Panc1 (cell line): ENCODE results near the gene C12orf76. TPM values are rescaled to one million over a fixed set of nuclear protein-coding genes. Genes with fewer than 3 reads are reported as not detected.
A peak's percentile ranks its signal among the peaks of the same experiment; 100 is the strongest.
"Not testable (repeated sequence)": the region's sequence is repeated elsewhere in the genome, so short reads cannot be mapped to it uniquely, and the experiment has no call there.

Source experiments
- ATAC-seq: fragments of 200-7000 bp; cut with Tn5 transposase; 2 replicates; pipeline ENCODE4 v1.9.1; 2020; ENCODE audit warnings: mild to moderate bottlenecking, moderate library complexity
- BruUV-seq: library from RNA; stranded (reverse); fragments of 400-500 nt; replicated peaks from 2 replicates; lab custom pipeline; 2021; lab: Mats Ljungman, UMichigan
- CTCF ChIA-PET: fragments of 300-600 bp; sonication (Branson Sonifier 250); formaldehyde crosslinking; loops from one replicate; lab custom pipeline; 2022; ENCODE audit warnings: antibody characterized with exemption; lab: Charles Lee
- POLR2A ChIA-PET: fragments of 300-600 bp; sonication (Branson Sonifier 250); formaldehyde crosslinking; loops from one replicate; lab custom pipeline; 2022; ENCODE audit warnings: antibody characterized with exemption; lab: Charles Lee
- DNase-seq: peaks from one replicate; pipeline ENCODE4 v3.0.0-alpha.2; 2010; ENCODE audit warnings: low read depth, low spot score
- H3K27ac ChIP-seq: 2 replicates; pipeline ENCODE4 v1.5.1; 2011; ENCODE audit warnings: mild to moderate bottlenecking, low read length, inconsistent platforms
- H3K27me3 ChIP-seq: fragments of 200-500 bp; sonication (Bioruptor generic); 2 replicates; pipeline ENCODE4 v1.6.0; 2014; ENCODE audit warnings: low read length, inconsistent platforms; ENCODE audit not compliant: control insufficient read depth, insufficient read depth
- H3K36me3 ChIP-seq: fragments of 200-500 bp; sonication (Bioruptor generic); 2 replicates; pipeline ENCODE4 v1.5.1; 2014; ENCODE audit warnings: inconsistent platforms, mild to moderate bottlenecking, low read length, moderate library complexity; ENCODE audit not compliant: control insufficient read depth, insufficient read depth
- H3K4me1 ChIP-seq: 2 replicates; pipeline ENCODE4 v1.5.1; 2011; ENCODE audit warnings: inconsistent platforms, mild to moderate bottlenecking, low read length, moderate library complexity; ENCODE audit not compliant: control insufficient read depth, insufficient read depth
- H3K4me3 ChIP-seq, 2 experiments: 2 replicates each; pipeline ENCODE4 v1.5.1; 2011 to 2012; ENCODE audit warnings: low read depth in 2 of 2, low read length in 2 of 2, mild to moderate bottlenecking in 2 of 2, inconsistent platforms in 1 of 2, moderate library complexity in 1 of 2
- H3K9me3 ChIP-seq: fragments of 200-500 bp; sonication (Bioruptor generic); 2 replicates; pipeline ENCODE4 v1.5.1; 2014; ENCODE audit warnings: low read depth, mild to moderate bottlenecking, inconsistent platforms, low read length, moderate library complexity; ENCODE audit not compliant: control insufficient read depth, insufficient read depth
- CTCF ChIP-seq: fragments of 450-650 bp; IDR thresholded peaks from 2 replicates; pipeline ENCODE4 v1.5.1; 2017; ENCODE audit warnings: mild to moderate bottlenecking
- POLR2AphosphoS5 ChIP-seq: IDR thresholded peaks from 2 replicates; pipeline ENCODE4 v1.6.1; 2012; ENCODE audit warnings: mild to moderate bottlenecking, low read depth, low read length, moderate library complexity
- REST ChIP-seq, 2 experiments: IDR thresholded peaks; 2 replicates each; pipeline ENCODE4 v1.6.1; 2011 to 2012; ENCODE audit warnings: low read depth in 2 of 2, control low read depth in 1 of 2, low read length in 1 of 2, mild to moderate bottlenecking in 1 of 2, moderate library complexity in 1 of 2; ENCODE audit not compliant: insufficient read depth in 1 of 2
- SIN3A ChIP-seq: IDR thresholded peaks from 2 replicates; pipeline ENCODE4 v1.6.1; 2012; ENCODE audit warnings: low read depth, mild to moderate bottlenecking, low read length, moderate library complexity, borderline replicate concordance; ENCODE audit not compliant: insufficient read depth
- TCF7L2 ChIP-seq: IDR thresholded peaks from 2 replicates; pipeline ENCODE4 v1.6.1; 2011; ENCODE audit warnings: mild to moderate bottlenecking, low read depth, low read length, inconsistent platforms
- in situ Hi-C: cut with HindIII; loops from 2 replicates; pipeline ENCODE4 v1.10.0; 2016; ENCODE audit warnings: low sequenced_read_pairs, low pct_unique_long_range_greater_than_20kb
- intact Hi-C: fragments of 100-400 bp; cut with micrococcal nuclease; formaldehyde crosslinking; loops from one replicate; pipeline ENCODE4 v1.10.0; 2022; ENCODE audit not compliant: unreplicated experiment
- total RNA-seq: library from RNA; stranded (reverse); gene quantifications from one replicate; pipeline ENCODE4 v1.2.1, GENCODE V29; 2021; ENCODE audit not compliant: unreplicated experiment

The C12orf76 gene
- total RNA-seq, 1 experiment from 2014 or later: 13.6 TPM

DNA sequence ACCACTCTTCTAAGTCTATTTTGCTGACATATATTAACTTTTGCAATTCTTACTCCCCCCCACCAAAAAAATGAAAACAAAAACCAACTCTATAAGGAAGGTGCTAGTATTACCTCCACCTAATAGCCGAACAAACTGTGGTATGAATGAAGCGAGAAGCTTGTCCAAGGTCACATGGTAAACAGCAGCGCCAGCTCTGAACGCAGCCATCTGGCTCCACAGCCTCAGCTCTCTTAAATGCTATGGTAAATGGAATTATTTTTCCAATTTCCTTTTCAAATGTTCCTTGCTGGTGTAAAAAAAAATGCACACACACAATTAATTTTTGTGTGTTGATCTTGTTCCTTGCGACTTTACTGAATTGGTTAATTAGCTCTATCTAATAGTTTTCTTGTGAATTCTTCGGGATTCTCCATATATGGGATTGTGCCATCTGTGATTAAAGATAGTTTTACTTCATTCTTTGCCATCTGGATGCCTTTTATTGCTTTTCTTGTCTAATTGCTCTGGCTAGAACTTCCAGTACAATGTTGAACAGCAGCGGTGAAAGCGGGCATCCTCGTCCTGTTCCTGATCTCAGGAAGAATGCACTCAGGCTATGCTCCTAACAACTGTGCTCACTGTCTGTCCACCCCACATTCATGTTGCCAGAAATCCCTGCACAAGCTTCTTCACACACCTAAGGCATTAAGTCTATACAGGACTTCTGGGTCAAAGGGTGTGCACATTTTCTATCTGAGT, 10.7 kb upstream of the C12orf76 start:
- Histone ChIP-seq H3K36me3 (no peaks in the 10 kb centered on the region), H3K27ac (no peak overlapping the region), H3K9me3 (no peaks in the 10 kb centered on the region), H3K4me3 (no peak overlapping the region), H3K27me3 (no peaks in the 10 kb centered on the region), H3K4me1 (no peaks in the 10 kb centered on the region)
- DNase-seq (no peak), ATAC-seq (no peak)
- POLR2A ChIA-PET: no interaction called here
- TF ChIP-seq SIN3A: no peak
- no TSS peak for BruUV-seq
- in situ Hi-C loops (no loop called here), intact Hi-C loops (no loop called here)
- CTCF ChIA-PET: no interaction called here

- CTCF ChIA-PET, H3K27me3 ChIP-seq, BruUV-seq, intact Hi-C loops, POLR2A ChIA-PET, H3K27ac ChIP-seq, DNase-seq, H3K4me3 ChIP-seq, ATAC-seq, H3K36me3 ChIP-seq, H3K9me3 ChIP-seq, in situ Hi-C loops, H3K4me1 ChIP-seq: not testable (repeated sequence)
Measured at GRCh38 chr12:110056643-110057042, 8.3 kb upstream of the C12orf76 start.

- DNase-seq (peak; percentile 71), ATAC-seq (peak; percentile 81)
- POLR2A ChIA-PET, H3K4me1 ChIP-seq, BruUV-seq, intact Hi-C loops, in situ Hi-C loops, H3K36me3 ChIP-seq, H3K27ac ChIP-seq, H3K27me3 ChIP-seq, H3K4me3 ChIP-seq, CTCF ChIA-PET, H3K9me3 ChIP-seq: not testable (repeated sequence)
Measured at GRCh38 chr12:110055375-110056352, 7.3 kb upstream of the C12orf76 start.

- TF ChIP-seq TCF7L2 (no peak), REST (IDR thresholded peaks at IDR 0.05; ENCODE audit: insufficient read depth in 1 of 2, low read depth in 2 of 2, low read length in 1 of 2) (no peak), CTCF (no peak), POLR2AphosphoS5 (no peak)
- ChIA-PET POLR2A (no interaction called here), CTCF (no interaction called here)
- peaks cover 13% of the 10 kb centered on the region; the same call in 1 of the 2 replicates for H3K4me1 ChIP-seq
- no peak overlapping the region for H3K27ac ChIP-seq
- ATAC-seq (no peak), DNase-seq (no peak)
- in situ Hi-C loops: no loop called here
- no peaks in the 10 kb centered on the region for H3K27me3 ChIP-seq
- intact Hi-C loops: no loop called here
- H3K9me3 ChIP-seq: no peaks in the 10 kb centered on the region
- H3K4me3 ChIP-seq: no peak overlapping the region
- BruUV-seq: no TSS peak
- H3K36me3 ChIP-seq: peaks cover 3% of the 10 kb centered on the region; the same call in 1 of the 2 replicates
Measured at GRCh38 chr12:110050927-110051326, 2.6 kb upstream of the C12orf76 start.

DNA sequence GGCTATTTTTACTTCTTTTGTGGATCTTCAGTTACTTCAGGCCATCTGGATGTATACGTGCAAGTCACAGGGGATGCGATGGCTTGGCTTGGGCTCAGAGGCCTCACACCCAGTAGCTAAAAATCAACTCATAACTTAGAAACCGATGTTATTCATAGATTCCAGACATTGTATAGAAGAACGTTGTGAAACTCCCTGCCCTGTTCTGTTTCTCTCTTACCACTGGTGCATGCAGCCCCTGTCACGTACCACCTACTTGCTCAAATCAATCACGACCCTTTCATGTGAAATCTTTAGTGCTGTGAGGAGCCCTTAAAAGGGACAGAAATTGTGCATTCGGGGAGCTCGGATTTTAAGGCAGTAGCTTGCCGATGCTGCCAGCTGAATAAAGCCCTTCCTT, 1.3 kb upstream of the C12orf76 start:
- H3K36me3 ChIP-seq, ATAC-seq, H3K27me3 ChIP-seq, in situ Hi-C loops, H3K4me3 ChIP-seq, H3K9me3 ChIP-seq, intact Hi-C loops, BruUV-seq, DNase-seq, POLR2A ChIA-PET, H3K27ac ChIP-seq, CTCF ChIA-PET: not testable (repeated sequence)
- H3K4me1 ChIP-seq: peaks cover 13% of the 10 kb centered on the region; the same call in 1 of the 2 replicates
